ENCODE data around the gene RCAN1.

DNA sequence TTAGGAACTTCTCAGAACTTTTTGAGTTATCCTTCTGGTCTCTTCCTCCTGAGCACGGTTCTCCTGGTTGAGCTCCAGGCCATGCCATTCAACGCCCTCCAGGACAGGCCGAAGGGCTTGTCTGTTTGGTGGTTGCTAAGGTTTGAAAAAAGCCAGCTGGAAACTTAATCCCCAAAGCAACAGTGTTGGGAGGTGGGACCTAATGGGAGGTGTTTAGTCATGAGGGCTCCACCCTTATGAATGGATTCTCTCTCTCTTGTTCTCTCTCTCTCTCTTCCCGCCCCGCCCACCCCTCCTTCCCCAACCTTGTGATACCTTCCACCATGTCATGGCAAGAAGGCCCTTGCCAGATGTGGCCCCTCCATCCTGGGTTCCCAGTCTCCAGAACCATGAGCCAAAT is 103.7 kb downstream of the RCAN1 start:
- TF ChIP-seq, protein P1, sequence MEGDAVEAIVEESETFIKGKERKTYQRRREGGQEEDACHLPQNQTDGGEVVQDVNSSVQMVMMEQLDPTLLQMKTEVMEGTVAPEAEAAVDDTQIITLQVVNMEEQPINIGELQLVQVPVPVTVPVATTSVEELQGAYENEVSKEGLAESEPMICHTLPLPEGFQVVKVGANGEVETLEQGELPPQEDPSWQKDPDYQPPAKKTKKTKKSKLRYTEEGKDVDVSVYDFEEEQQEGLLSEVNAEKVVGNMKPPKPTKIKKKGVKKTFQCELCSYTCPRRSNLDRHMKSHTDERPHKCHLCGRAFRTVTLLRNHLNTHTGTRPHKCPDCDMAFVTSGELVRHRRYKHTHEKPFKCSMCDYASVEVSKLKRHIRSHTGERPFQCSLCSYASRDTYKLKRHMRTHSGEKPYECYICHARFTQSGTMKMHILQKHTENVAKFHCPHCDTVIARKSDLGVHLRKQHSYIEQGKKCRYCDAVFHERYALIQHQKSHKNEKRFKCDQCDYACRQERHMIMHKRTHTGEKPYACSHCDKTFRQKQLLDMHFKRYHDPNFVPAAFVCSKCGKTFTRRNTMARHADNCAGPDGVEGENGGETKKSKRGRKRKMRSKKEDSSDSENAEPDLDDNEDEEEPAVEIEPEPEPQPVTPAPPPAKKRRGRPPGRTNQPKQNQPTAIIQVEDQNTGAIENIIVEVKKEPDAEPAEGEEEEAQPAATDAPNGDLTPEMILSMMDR (IDR thresholded peaks at IDR 0.05), result no peak
- TF ChIP-seq POLR2A (IDR thresholded peaks at IDR 0.05), result no peak
